GM19193 (cell line): ENCODE measurements around the gene NHS.

Experiments used
- POLR2A ChIP-seq: IDR thresholded peaks from 4 replicates; pipeline ENCODE4 v1.6.1; 2011; ENCODE audit not compliant: insufficient read depth, insufficient read length; ENCODE audit errors: extremely low read depth

The NHS gene

DNA sequence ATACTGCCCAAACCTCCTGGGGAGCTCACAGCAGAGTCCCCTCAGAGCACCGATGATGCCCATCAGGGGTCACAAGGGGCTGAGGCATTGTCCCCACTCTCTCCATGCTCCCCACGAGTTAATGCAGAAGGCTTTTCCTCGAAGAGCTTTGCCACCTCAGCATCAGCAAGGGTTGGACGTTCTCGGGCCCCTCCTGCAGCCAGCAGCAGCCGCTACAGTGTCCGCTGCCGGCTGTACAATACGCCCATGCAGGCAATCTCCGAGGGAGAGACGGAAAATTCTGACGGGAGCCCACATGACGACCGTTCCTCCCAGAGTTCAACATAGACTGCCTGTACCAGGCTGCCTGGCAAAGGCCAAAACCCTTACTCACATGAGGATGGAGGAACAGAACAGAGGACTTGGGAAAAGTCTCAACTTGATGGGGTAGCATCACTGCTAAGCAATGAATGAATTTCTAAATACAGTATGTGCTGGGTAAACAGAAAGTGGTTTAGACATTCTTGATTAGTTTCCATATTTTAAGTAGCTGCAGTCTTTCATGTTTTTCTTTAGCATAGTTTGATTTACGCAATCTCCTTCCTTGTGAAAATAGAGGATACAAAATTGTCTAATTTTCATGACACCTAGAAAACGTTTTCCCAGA lies 357.3 kb downstream of the NHS start:
- TF ChIP-seq POLR2A, result no peak

DNA sequence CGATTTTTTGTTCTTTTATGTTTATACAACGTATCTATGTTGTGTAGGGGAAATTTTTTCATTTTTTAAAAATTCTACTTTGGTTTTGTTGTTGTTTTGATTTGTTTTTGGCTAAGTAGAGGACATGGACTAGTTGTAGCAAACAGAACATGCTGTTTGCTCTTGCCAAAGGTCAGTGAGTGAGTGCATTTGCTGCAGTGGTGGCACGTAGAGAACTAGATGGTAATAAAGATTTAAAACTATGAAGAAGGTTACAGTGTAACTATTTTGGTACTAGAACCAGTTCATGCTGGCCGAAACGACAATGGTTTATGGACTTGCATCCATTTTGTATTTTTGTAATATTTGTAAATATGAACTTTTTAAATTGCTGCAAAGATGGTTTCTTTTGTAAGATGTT lies 360.4 kb downstream of the NHS start:
- TF ChIP-seq POLR2A, result no peak

DNA sequence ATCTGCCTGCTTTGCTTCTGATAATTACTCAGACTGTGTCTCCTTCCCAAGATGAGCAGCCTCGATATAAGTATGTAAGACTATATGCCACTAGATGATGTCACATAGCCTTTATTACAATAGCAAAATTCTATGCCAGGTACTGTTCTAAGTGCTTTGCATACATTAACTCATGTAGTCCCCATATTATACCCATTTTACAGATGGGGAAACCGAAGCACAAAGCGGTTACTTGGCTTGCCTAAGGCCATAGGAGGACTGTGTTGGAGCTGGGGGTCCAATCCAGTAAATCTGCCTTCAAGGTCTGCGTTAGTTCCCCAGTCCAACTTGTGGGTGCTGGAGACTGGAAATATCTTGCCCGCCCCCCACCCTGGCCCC lies 361.5 kb downstream of the NHS start:
- TF ChIP-seq POLR2A, result no peak

DNA sequence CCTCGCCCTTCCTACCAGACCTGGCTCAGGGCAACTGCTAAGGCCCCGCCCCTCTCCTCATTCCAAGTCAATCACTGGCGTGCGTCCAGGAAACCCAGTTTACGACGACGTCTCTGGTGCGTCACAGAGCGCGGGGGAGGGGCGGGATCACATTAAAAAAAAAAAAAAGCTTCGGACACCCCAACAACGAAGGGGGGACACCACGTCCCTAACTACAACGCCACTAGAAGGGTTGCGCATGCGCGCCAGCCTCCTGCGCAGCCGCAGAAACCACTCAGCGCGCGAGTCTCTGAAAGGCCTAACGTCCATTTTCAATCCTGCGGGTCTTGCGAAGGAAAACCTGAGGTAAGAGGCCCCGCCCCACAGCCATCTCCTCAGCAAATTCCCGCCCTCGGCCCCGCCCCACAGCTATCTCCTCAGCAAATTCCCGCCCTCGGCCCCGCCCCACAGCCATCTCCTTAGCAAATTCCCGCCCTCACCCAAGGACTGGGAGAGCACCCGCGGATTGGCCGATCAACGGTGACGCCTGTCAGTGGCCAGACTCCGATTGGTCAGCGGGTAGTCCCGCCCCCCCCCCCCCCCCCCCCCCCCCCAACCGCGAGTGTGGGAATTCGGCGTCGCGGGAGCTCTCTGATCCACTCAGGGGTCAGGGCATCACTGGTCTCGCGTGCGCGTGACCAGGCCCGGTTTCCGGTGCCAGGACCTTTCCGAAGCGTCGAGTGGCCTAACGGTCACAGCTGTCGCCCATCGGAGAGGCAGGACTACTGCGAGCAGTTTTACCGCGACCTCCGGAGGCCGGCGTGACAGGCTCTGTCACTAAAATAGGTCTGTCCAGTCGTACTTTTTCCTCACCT lies 362.1 kb downstream of the NHS start, which contains the start of gene SCML1:
Gene SCML1 (plus strand): TSS at position 638 of the 854 bp plus-strand sequence. CDS start 6,694 bp downstream, outside the sequence.
- TF ChIP-seq POLR2A, result no peak

DNA sequence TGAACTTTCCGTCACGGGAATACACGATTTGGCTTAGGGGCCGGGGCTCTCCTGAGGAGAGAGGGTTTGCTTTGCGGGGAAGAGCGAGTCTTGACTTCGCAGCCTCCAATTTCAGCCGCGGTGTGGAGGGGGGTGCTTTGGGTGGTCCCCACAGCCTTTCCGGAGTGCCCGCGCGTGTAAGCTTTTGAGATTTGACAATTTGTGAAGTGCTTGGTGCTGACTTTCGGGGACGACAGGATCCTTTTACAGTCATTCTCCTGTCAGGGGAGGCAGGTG lies 362.6 kb downstream of the NHS start:
- no peak for TF ChIP-seq POLR2A

DNA sequence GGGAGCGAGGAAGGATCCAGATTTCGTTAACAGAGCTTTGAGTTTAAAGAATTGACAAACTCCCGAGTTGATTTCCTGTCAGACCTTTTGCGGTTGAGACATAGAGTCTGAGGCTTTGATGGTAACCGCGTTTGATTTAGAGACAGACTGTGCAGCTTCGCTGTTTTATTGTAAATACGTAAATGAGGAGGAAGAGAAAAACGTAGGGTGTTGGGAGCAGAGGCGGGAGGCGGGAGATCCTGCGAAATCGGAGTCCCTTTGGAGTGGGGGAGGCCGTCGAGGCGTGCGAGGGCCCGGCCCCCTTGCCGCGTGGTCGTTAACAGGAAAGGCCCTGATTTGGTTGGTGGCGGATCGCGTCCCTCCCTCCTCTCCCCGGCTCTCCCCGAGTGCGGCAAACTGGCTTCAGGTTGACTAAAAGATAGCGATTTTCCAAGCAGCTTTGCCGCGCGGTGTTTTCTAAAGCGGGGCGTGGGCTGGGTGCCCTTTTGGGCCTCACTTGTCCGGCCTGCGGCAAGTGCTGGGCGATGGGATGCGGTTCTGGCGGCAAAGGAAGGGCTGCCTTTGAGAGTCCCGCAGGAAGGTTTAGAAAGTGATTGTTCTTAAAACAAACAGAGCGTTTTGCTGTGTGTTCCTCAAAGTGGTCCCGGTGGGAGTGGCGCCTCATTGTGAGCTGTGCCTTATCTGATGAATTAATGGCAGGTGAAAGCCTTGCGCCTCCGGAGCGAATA lies 363.1 kb downstream of the NHS start:
- no peak for TF ChIP-seq POLR2A

DNA sequence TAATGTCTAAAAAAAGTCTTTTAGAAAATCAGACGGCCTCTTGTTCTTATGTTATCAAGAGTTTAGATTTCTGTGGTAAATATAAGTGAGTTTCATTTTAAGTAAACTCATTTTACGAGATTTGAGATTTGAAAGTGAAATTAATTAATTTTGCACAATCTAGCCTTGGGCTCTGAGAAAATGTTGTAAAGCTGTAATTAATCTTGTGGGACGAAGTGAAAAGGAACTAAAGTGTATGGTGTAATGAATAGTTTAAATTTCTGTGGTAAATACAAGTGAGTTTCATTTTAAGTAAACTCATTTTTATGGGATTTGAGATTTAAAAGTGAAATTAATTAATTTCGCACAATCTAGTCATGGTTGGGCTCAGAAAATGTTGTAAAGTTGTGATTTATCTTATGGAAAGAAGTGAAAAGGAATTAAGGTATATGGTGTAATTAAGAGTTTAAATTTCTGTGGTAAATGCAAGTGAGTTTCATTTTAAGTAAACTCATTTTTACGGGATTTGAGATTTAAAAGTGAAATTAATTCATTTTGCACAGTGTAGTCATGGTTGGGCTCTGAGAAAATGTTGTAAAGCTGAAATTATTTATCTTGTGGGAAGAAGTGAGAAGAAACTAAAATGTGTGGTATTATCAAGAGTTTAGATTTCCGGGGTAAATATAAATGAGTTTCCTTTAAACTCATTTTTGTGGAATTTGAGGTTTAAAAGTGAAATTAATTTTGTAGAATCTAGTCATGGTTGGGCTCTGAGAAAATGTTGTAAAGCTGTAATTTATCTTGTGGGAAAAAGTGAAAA lies 363.9 kb downstream of the NHS start:
- no peak for TF ChIP-seq POLR2A

DNA sequence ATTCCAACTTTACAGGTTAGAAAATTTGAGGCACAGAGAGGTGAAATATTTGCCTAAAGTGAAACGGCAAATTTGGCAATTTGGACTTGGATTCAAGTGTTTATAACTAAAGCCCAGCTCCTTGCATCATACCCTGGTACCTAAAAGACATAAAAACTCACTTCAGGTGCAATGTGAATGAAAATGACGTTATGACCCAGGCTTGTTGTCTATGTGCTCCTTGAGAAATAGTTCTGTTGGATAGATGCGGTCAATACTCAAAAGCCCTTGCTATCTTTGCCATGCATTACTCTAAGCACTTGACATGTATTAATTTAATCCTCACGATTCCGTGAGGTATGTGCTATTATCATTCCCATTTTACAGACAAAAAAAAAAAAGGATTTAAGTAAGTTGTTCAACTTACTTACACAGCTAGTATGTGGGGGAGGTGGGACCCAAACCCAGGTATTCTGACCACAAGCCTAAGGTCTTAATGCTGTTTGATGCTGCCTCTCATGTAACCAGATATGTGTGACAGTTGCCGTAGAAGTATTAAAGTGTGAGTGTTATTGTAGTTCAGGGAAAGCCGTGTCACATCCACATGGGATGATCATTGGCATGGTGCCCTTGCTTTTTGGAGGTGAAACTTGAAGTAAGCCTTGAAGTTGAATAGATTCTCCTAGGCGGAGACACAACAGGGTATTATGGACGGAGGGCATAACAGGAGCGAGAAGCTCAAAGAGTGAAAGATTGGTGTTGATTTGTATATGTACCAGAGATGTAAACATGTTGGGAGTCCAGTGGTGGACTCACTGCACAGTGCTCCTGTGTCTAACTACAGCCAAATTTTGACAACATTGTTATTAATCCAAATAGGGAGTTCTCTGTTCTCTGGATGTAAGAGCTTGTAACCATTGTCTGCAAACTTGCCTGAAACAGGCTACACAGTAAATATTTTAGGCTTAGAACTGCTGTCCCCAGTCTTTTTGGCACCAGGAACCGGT lies 365.4 kb downstream of the NHS start:
- TF ChIP-seq POLR2A, result no peak

DNA sequence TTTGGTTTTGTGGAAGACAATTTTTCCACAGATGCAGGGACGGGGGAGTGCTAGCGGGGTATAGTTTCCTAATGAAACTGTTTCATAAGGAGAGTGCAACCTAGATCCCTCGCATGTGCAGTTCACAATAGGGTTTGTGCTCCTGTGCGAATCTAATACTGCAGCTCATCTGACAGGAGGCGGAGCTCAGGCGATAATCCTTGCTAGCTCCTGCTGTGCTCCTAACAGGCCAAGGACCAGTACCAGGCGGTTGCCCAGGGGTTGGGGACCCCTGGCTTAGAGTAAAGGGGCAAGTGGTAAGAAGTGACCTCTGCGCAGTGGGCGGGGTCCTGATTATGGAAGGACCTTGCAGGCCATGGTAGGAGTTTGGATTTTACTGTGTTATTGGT lies 366.1 kb downstream of the NHS start:
- no peak for TF ChIP-seq POLR2A

DNA sequence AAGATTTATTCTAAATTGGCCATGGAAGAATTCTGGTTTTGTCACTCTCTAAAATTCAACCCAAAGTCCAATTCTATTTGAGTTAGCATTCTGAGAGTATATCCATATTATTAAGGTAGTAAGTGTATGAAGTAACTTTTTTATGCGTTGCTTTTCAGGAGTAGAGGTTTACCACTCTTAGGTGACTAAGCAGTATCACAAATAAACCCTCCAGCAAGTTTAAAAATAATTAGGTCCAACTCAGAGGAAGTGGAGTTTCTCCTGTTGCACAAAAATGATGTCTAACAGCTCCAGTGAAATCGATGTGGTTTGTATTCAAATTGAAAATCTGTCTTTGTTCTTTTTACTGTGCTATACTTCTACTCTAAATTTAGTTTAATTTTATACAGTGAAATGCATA lies 368.9 kb downstream of the NHS start:
- TF ChIP-seq POLR2A, result no peak

DNA sequence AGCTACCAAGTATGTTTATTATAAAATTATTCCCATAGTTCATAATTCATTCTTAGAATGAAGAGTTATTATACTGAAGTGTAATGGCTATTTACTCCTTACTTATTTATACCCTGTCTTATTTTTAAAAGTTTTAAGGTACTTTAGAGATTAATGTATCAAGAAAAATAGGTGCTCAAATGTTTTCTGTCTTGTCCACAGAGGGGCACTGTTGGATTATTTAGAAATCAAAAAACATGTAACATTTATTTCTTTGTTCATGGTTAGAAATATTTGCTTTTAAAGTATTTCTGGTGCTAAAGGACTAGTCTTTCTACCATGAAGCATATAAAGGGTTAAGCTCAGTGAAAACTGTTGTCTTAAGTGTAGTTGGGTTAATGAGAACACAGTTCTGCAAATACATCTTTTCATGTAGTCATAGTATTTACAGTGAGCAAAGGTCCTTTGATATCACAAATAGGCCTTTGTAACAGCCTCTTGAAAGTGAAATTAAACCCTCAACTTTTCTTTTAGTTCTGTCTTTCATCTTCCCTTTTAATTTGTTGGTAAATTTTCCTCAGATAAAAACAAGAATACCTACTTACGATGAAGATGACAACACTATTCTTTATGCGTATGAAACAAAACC lies 370.0 kb downstream of the NHS start:
- no peak for TF ChIP-seq POLR2A

DNA sequence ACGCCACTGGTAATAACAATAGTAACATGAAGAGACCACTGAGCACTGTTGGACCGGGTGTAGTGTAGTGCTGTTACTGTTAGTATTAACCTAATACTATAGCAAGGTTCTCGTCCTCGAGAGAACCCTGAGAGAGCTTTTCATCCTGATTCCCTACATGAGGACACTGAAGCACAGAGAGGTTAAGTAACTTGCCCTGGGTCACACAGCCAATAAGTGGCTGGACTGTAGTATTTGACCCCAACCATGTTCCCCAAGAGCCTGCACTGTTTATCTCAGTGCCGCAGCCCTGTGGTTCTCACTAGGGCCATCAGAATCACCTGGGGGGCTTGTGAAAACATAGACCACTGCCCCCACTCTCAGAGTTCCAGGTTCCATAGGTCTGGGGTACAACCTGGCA lies 372.7 kb downstream of the NHS start:
- TF ChIP-seq POLR2A, result no peak

DNA sequence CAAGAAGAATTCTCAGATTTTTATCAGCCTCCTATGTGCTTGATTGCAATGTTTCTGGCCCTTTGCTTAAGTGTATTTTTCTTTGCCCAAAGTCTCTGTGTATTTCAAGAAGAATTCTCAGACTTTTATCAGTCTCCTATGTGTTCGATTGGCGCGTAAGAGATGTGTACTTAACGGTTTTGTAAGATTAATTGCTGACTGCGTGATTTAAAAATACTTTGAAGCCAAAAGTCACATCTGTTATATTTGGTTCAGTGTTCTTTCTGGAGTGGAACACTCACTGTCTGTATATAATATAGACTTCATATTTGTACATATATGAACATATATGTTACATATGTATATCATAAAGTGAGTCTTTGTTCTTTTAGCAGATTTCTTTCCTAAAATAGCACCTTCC lies 373.7 kb downstream of the NHS start:
- no peak for TF ChIP-seq POLR2A
